Epidermal melanocyte (primary cell): Measurements from ENCODE around the gene FAM149A.

ENCODE experiments used
- DNase-seq: peaks from one replicate; pipeline ENCODE4 v3.0.0; 2011; ENCODE audit warnings: low spot score; ENCODE audit not compliant: insufficient read length

Gene FAM149A

GRCh38 chr4:186202490-186203140 lies 98.1 kb downstream of the FAM149A start:
- DNase-seq = no peak

GRCh38 chr4:186203406-186203805 lies 98.9 kb downstream of the FAM149A start:
- no peak for DNase-seq

- no peak for DNase-seq
Measured at GRCh38 chr4:186204103-186204559, 99.6 kb downstream of the FAM149A start.

DNA sequence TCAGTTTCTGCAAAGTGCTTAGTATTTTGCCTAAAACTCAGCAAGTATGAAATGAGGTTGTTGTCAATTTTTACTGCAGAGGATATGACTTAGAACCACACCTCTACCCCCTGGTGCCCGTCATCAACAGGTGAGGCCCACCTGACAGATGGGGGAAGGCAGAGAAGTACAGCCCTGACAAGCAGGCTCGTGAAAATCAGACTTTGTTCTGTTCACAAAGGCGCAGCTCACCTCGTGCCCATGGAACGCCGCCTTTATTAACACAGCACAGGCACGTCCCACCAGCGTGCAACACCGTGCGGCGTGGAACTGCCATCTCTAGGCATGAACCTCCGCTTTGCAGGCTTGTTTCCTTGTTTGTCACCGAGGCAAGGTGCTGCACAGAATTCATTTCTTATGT lies 100.2 kb downstream of the FAM149A start:
- no peak for DNase-seq

DNA sequence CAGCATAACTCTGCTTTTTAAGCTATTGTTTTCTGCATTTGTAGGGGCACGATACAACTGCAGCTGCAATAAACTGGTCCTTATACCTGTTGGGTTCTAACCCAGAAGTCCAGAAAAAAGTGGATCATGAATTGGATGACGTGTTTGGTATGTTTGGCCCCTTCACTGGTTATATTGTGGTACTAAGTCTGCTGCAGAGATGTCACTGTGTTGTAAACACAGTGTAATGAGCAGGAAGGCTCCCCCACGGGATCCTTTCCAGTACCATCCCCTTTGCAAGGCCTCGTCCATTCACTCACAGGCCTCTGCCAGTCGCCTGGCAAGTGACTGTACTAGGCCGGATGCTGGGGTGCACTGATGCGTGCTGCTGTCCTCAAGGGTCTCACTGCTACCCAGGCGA lies 100.7 kb downstream of the FAM149A start:
- no peak for DNase-seq

DNA sequence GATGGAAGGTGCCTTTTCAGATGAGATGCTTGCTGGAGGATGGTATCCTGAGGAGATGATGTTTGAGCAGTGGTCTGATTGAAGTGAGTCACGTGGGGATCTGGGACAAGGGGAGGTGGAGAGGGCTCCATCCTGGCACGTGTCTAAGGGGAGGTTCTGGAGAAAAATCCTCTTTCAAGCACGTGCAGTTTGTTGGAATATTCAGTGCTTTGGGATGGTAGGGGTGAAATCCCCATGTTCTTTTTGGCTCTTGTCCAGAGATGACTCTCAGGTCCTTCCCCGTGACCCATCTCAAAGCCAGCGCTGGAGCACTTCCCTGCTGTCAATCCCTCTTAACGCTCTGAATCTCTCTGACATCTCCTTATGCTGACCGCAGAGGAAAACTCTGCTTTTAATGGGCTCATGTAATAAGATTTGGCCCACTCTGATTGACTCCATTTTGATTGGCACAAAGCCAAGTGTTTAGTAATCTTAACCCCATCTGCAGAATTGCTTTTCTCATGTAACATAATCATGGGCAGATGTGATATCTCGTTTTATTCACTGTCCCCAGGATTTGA lies 112.0 kb downstream of the FAM149A start:
- DNase-seq = no peak

DNA sequence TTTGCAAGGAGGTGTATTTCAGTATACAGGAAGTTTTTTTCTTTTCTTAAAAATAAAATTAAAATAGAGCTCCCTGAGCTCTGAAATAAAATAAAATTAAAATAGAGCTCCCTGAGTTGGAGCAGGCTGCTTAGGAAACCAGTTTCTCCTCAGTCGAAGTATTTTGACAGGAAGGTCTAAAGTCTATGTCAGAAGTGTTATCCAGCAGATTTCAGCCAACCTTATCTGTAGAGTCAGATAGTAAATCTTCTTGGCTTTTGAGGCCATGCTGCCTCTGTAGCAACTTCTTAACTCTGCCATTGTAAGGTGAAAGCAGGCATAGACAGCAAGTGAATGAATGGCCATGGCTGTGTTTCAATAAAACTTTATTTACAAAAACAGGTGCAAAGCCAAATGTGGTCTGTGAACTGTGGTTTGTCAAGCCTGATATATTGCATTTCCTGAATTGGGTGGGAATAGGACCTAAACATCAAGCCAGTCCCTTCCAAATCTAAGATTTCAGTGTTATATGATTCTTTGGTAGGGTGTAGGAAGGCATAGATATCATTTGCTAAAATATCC lies 113.3 kb downstream of the FAM149A start:
- DNase-seq = no peak

GRCh38 chr4:186221624-186222023 lies 117.1 kb downstream of the FAM149A start:
- no peak for DNase-seq
